Measurements from ENCODE around the gene CDH22. TPM values are rescaled to one million over a fixed set of nuclear protein-coding genes. Genes with fewer than 3 reads are reported as not detected.

Gene CDH22
- total and polyA plus RNA-seq, 2 donors (not counting 1 experiment from before 2014, with no cell fraction given) = not detected

GRCh38 chr20:46169245-46170171, 138.8 kb downstream of the CDH22 start:
- DNase-seq (no peak), ATAC-seq (ENCODE audit: low read depth) (no peak)
- Mint-ChIP-seq H3K27ac (no peak overlapping the region), H3K9me3 (ENCODE audit: insufficient read depth) (no peaks in the 10 kb centered on the region), H3K27me3 (peaks cover 53% of the 10 kb centered on the region), H3K4me1 (no peaks in the 10 kb centered on the region), H3K4me3 (no peak overlapping the region)
- ChIA-PET POLR2A (interaction anchor here (0.6 kb wide), 1 partner anchor 155 kb away, joined by 3 read pairs; no protein-coding TSS in a partner anchor), CTCF (interaction anchor here (1.1 to 10.1 kb wide), 2 partner anchors 12 to 38 kb away, joined by 3 to 87 read pairs; no protein-coding TSS in a partner anchor)
- no peaks in the 10 kb centered on the region for H4K20me1 ChIP-seq (ENCODE audit: control insufficient read depth, insufficient read depth, low read length, poor library complexity, severe bottlenecking)
- H3K4me3 ChIP-seq (ENCODE audit: control extremely low read depth in 1 of 5, extremely low read depth in 1 of 5, insufficient read depth in 1 of 5, low read depth in 2 of 5, low read length in 4 of 5) = no peak overlapping the region
- H3K4me1 ChIP-seq (ENCODE audit: control insufficient read depth in 2 of 2, insufficient read depth in 2 of 2, low read length in 2 of 2) = peaks cover 0 to 7% of the 10 kb centered on the region in 2 donors
- peaks cover 0 to 45% (median 26%) of the 10 kb centered on the region in 4 experiments for H3K27me3 ChIP-seq (replicated peaks in 1 of 4; ENCODE audit: control extremely low read depth in 1 of 4, control insufficient read depth in 3 of 4, insufficient read depth in 4 of 4, low read length in 3 of 4)
- 83% methylated on average over 10 of the region's 13 CpGs for WGBS (ENCODE audit: insufficient coverage)
- H2AFZ ChIP-seq (ENCODE audit: insufficient read depth, low read depth, low read length, poor library complexity, severe bottlenecking) = no peak overlapping the region
- no peaks in the 10 kb centered on the region for H3K79me2 ChIP-seq (ENCODE audit: control insufficient read depth, insufficient read depth, low read length)
- H3K9ac ChIP-seq (ENCODE audit: low read length) = no peak overlapping the region
- H3K36me3 ChIP-seq (replicated peaks in 1 of 2; ENCODE audit: control extremely low read depth in 1 of 2, control insufficient read depth in 1 of 2, extremely low read depth in 1 of 2, insufficient read depth in 2 of 2, low read length in 1 of 2) = no peaks in the 10 kb centered on the region
- intact Hi-C loops (cut with micrococcal nuclease) = no loop called here
- H3K4me2 ChIP-seq (replicated peaks; ENCODE audit: low read depth, low read length, poor library complexity, severe bottlenecking) = no peak overlapping the region
- H3K27ac ChIP-seq (ENCODE audit: low read length in 2 of 2) = no peak overlapping the region
- peaks cover 0 to 14% (median 3%) of the 10 kb centered on the region in 3 donors for H3K9me3 ChIP-seq (ENCODE audit: control extremely low read depth in 1 of 3, control insufficient read depth in 2 of 3, insufficient read depth in 1 of 3, low read length in 2 of 3)
- no peak for TF ChIP-seq EZH2 (IDR thresholded peaks at IDR 0.05; ENCODE audit: borderline replicate concordance, insufficient read depth, low read depth, low read length, poor library complexity, severe bottlenecking)
- TF ChIP-seq CTCF (IDR thresholded peaks at IDR 0.05) = no peak

- Histone ChIP-seq H2AFZ (ENCODE audit: insufficient read depth, low read depth, low read length, poor library complexity, severe bottlenecking) (no peak overlapping the region), H3K4me3 (ENCODE audit: control extremely low read depth in 1 of 5, extremely low read depth in 1 of 5, insufficient read depth in 1 of 5, low read depth in 2 of 5, low read length in 4 of 5) (no peak overlapping the region), H3K4me1 (ENCODE audit: control insufficient read depth in 2 of 2, insufficient read depth in 2 of 2, low read length in 2 of 2) (no peaks in the 10 kb centered on the region), H3K4me2 (replicated peaks; ENCODE audit: low read depth, low read length, poor library complexity, severe bottlenecking) (no peak overlapping the region), H3K27ac (ENCODE audit: low read length in 2 of 2) (no peak overlapping the region), H3K9ac (ENCODE audit: low read length) (no peak overlapping the region), H3K79me2 (ENCODE audit: control insufficient read depth, insufficient read depth, low read length) (no peaks in the 10 kb centered on the region), H3K9me3 (ENCODE audit: control extremely low read depth in 1 of 3, control insufficient read depth in 2 of 3, insufficient read depth in 1 of 3, low read length in 2 of 3) (peaks cover 0 to 7% (median 3%) of the 10 kb centered on the region in 3 donors), H4K20me1 (ENCODE audit: control insufficient read depth, insufficient read depth, low read length, poor library complexity, severe bottlenecking) (no peaks in the 10 kb centered on the region), H3K27me3 (replicated peaks in 1 of 4; ENCODE audit: control extremely low read depth in 1 of 4, control insufficient read depth in 3 of 4, insufficient read depth in 4 of 4, low read length in 3 of 4) (peaks cover 0 to 34% (median 17%) of the 10 kb centered on the region in 4 experiments), H3K36me3 (replicated peaks in 1 of 2; ENCODE audit: control extremely low read depth in 1 of 2, control insufficient read depth in 1 of 2, extremely low read depth in 1 of 2, insufficient read depth in 2 of 2, low read length in 1 of 2) (no peaks in the 10 kb centered on the region)
- Mint-ChIP-seq H3K9me3 (ENCODE audit: insufficient read depth) (no peaks in the 10 kb centered on the region), H3K4me1 (no peaks in the 10 kb centered on the region), H3K27ac (no peak overlapping the region), H3K4me3 (no peak overlapping the region), H3K27me3 (peaks cover 57% of the 10 kb centered on the region)
- TF ChIP-seq CTCF (IDR thresholded peaks at IDR 0.05) = no peak
- TF ChIP-seq EZH2 (IDR thresholded peaks at IDR 0.05; ENCODE audit: borderline replicate concordance, insufficient read depth, low read depth, low read length, poor library complexity, severe bottlenecking) = no peak
- POLR2A ChIA-PET = no interaction called here
- ATAC-seq (ENCODE audit: low read depth) (no peak), DNase-seq (no peak)
- CTCF ChIA-PET = interaction anchor here (0.7 kb wide), 1 partner anchor 10 kb away, joined by 3 read pairs; no protein-coding TSS in a partner anchor
- intact Hi-C loops (cut with micrococcal nuclease) = no loop called here
- 79% methylated on average over 5 of the region's 8 CpGs for WGBS (ENCODE audit: insufficient coverage)
Observed at GRCh38 chr20:46168438-46168837, 139.9 kb downstream of the CDH22 start.
